Pancreas (tissue), 10 donors: ENCODE results near the gene ADAMTS15. TPM values are rescaled to one million over a fixed set of nuclear protein-coding genes. Genes with fewer than 3 reads are reported as not detected.

Source experiments
- ATAC-seq, 4 donors: fragments of 200-7000 bp; cut with Tn5 transposase; one replicate each; pipeline versions ENCODE4 v1.8.0 to v1.9.1; 2020; ENCODE audit warnings: mild to moderate bottlenecking in 4 of 4, moderate library complexity in 4 of 4
- DNase-seq, 6 donors: peaks; one replicate each; pipeline ENCODE4 v3.0.0-alpha.2; 2020
- FAIRE-seq: peaks from 2 replicates; lab custom pipeline; 2012; peaks lifted over from hg19 to GRCh38; lab: Jason Lieb, UNC
- H3K27ac ChIP-seq, 4 donors: fragments of 200-600 bp; sonication (generic); 1 replicate in 3 of 4; 2 replicates in 1 of 4; pipeline versions ENCODE4 v1.5.0 to v1.8.0; 2020
- H3K27me3 ChIP-seq, 4 donors: fragments of 200-600 bp; one replicate each; pipeline ENCODE4 v1.8.0; 2021
- H3K36me3 ChIP-seq, 3 donors: fragments of 200-600 bp; sonication (generic) in 1 of 3; one replicate each; pipeline versions ENCODE4 v1.5.0 to v1.8.0; 2020 to 2021
- H3K4me1 ChIP-seq, 3 donors: fragments of 200-600 bp; one replicate each; pipeline ENCODE4 v1.8.0; 2021
- H3K4me3 ChIP-seq, 4 donors: fragments of 200-600 bp; sonication (generic) in 2 of 4; one replicate each; pipeline versions ENCODE4 v1.5.0 to v1.8.0; 2020 to 2021
- H3K9me3 ChIP-seq, 4 donors: fragments of 200-600 bp; one replicate each; pipeline ENCODE4 v1.8.0; 2021
- WGBS, 2 donors: extraction: QIAGEN DNeasy Blood & Tissue Kit; methylation state at CpG; one replicate each; pipeline ENCODE4 v1.1.7; 2013; 5-methylcytosine and 5-hydroxymethylcytosine counted together
- intact Hi-C, 3 donors: fragments of 100-400 bp; cut with DNase I; formaldehyde crosslinking; loops; one replicate each; pipeline versions ENCODE4 v1.11.1 to v1.14.2; 2022
- polyA plus RNA-seq, 2 donors: library from polyadenylated mRNA; stranded (reverse); fragments of 200-250 nt; gene quantifications; one replicate each; pipeline ENCODE4 v1.2.3, GENCODE V29; 2013
- total RNA-seq, 6 donors: library from RNA; stranded (reverse); fragmentation: NEBNext Ultra II Directional in 4 of 6; extraction: Animal tissue kit (Norgen Biotek cat#: 25700) in 4 of 6; gene quantifications; one replicate each; pipeline versions ENCODE4 v1.2.1 to v1.2.4, GENCODE V29; 2021 to 2023
- TF ChIP-seq, protein P1 (sequence below), 4 donors: fragments of 200-600 bp; sonication (generic) in 3 of 4; IDR thresholded peaks; one replicate each; pipeline versions ENCODE4 v1.5.0 to v1.8.0; 2021; ENCODE audit warnings: antibody characterized with exemption in 4 of 4
- donor health status: healthy with polysubstance abuse.
- donor health status: DM: no; HTN: no; CAD: no; lungs with moderate emphysema.
- donor health status: DM: no; HTN: no; CAD: no.
- donor health status: control.
- donor health status: control.
- donor health status: Bipolar disorder and iron deficiency.
- donor health status: DM: yes; HTN: yes; CAD: no.
- donor health status: DM: no; HTN: no; CAD: no.
- donor health status: DM: no; HTN: no; CAD: no.
- donor health status: DM: yes; HTN: yes; CAD: no.

ADAMTS15 gene
- total and polyA plus RNA-seq, 8 donors = 0.14 to 1.2 (median 0.78) TPM

DNA sequence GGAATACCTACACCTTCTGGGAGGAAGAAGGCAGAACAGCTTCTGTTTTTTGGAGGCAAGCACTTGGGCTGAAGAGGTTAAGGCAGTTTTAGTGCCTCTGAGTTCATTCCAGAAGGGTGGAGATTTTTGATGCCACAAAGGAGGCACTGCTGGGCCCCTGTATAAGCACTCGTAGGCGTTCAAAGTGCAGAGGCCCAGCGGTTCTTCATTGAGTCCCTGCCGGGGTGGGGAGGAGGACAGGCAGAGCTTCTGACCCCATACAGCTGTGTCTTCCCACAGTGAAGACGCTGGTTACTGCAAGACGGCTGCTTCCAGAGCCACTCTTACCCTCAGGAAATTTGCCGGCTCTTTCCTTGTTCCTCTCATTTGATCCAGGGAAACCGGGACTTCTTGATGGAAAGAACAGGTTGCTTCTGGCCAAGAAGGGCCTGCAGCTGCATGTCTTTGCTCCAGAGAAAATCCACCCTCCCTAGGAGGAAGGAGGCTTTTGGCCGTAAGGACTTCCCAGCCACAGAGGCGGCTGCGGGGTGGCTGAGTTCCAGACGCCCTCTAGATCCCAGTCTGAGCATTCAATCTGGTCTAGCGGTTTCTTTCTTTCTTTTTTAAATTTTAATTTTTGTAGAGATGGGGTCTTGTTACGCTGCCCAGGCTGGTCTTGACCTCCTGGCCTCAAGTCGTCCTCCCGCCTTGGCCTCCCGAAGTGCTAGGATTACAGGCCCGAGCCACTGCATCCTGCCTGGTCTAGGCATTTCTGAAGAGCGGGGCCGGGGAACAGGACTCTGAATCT, 9.4 kb downstream of the ADAMTS15 start:
- no peaks in the 10 kb centered on the region for H3K36me3 ChIP-seq
- 88 to 89% methylated on average over 20 of the region's 20 CpGs for WGBS, 2 donors
- no peaks in the 10 kb centered on the region for H3K9me3 ChIP-seq
- H3K4me1 ChIP-seq = no peaks in the 10 kb centered on the region
- intact Hi-C loops = no loop called here
- ATAC-seq (peak in 1 of 4 donors; percentile 45), FAIRE-seq (no peak), DNase-seq (no peak)
- H3K4me3 ChIP-seq = no peak overlapping the region
- no peaks in the 10 kb centered on the region for H3K27me3 ChIP-seq
- no peak overlapping the region for H3K27ac ChIP-seq
- TF ChIP-seq, protein P1, sequence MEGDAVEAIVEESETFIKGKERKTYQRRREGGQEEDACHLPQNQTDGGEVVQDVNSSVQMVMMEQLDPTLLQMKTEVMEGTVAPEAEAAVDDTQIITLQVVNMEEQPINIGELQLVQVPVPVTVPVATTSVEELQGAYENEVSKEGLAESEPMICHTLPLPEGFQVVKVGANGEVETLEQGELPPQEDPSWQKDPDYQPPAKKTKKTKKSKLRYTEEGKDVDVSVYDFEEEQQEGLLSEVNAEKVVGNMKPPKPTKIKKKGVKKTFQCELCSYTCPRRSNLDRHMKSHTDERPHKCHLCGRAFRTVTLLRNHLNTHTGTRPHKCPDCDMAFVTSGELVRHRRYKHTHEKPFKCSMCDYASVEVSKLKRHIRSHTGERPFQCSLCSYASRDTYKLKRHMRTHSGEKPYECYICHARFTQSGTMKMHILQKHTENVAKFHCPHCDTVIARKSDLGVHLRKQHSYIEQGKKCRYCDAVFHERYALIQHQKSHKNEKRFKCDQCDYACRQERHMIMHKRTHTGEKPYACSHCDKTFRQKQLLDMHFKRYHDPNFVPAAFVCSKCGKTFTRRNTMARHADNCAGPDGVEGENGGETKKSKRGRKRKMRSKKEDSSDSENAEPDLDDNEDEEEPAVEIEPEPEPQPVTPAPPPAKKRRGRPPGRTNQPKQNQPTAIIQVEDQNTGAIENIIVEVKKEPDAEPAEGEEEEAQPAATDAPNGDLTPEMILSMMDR (IDR thresholded peaks at IDR 0.05) = no peak

DNA sequence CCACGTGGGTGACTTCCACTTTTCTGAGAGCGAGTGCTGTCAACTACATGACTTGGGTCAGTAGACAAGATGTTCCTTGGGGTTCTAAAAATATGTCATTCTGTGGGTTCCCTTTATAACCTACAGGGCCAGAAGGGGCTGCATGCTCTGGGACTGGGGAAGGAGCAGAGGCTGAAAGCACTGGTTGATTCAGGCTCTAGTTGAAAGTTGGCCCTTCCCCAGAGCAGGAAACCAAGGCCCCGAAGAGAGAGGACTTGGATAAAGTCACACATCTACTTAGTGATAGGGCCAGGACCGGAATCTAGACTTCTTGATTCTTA, 9.9 kb downstream of the ADAMTS15 start:
- ATAC-seq = no peak
- H3K4me1 ChIP-seq = no peaks in the 10 kb centered on the region
- TF ChIP-seq, protein P1 (IDR thresholded peaks at IDR 0.05) = no peak
- no peak overlapping the region for H3K4me3 ChIP-seq
- WGBS, 2 donors = 83 to 87% methylated on average over 4 of the region's 4 CpGs
- no peaks in the 10 kb centered on the region for H3K27me3 ChIP-seq
- no peak for DNase-seq
- no peak for FAIRE-seq
- intact Hi-C loops = no loop called here
- H3K36me3 ChIP-seq = no peaks in the 10 kb centered on the region
- no peaks in the 10 kb centered on the region for H3K9me3 ChIP-seq
- no peak overlapping the region for H3K27ac ChIP-seq

DNA sequence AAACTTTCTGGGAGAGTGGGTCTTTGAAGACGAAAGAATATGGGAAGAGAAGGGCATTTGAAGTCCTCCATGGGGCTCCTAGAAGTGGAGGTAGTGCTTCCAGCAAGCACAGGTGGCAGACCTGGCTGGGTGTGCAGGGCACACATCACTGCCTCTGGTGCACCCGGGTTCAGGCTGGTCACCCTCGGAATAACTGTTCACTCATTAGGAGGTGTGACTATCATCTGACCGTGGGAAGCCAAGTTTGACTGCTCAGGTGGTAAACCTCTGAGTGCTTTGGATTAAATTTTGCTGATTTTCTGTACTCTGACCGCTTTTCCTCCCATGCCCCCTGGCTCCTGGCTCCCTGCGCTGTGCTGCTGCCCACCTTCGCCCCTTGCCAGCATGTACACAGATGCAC, 11.1 kb downstream of the ADAMTS15 start:
- DNase-seq = no peak
- H3K36me3 ChIP-seq = no peaks in the 10 kb centered on the region
- H3K4me1 ChIP-seq = no peaks in the 10 kb centered on the region
- H3K27ac ChIP-seq = no peak overlapping the region
- no peak for FAIRE-seq
- H3K4me3 ChIP-seq = no peak overlapping the region
- intact Hi-C loops = no loop called here
- H3K27me3 ChIP-seq = no peaks in the 10 kb centered on the region
- 45 to 52% methylated on average over 7 of the region's 7 CpGs for WGBS, 2 donors
- no peaks in the 10 kb centered on the region for H3K9me3 ChIP-seq
- peak in 1 of 4 donors; percentile 49 for ATAC-seq
- TF ChIP-seq, protein P1 (IDR thresholded peaks at IDR 0.05) = no peak

DNA sequence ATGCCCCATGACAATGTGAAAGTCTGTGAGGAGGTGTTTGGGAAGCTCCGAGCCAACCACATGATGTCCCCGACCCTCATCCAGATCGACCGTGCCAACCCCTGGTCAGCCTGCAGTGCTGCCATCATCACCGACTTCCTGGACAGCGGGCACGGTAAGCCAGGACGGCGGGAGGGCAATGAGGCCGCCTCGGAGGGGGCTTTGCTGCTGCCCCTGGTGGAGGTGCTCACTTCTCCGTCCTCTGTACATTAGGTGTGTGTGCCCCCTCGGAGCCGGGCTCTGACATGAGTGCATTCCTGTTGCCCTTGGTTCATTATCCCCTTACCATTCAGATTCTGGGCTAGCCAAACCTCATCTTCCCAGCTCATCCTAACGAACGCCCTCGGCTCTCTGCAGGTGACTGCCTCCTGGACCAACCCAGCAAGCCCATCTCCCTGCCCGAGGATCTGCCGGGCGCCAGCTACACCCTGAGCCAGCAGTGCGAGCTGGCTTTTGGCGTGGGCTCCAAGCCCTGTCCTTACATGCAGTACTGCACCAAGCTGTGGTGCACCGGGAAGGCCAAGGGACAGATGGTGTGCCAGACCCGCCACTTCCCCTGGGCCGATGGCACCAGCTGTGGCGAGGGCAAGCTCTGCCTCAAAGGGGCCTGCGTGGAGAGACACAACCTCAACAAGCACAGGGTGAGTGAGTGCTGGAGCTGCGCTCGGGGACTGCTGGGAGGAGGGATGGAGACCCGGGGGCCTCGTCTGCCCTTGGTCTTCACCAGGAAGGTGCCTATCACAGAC, 13.8 kb downstream of the ADAMTS15 start:
- TF ChIP-seq, protein P1 (IDR thresholded peaks at IDR 0.05) = no peak
- WGBS, 2 donors = 87 to 94% methylated on average over 31 of the region's 31 CpGs
- DNase-seq (no peak), ATAC-seq (no peak), FAIRE-seq (no peak)
- Histone ChIP-seq H3K36me3 (no peaks in the 10 kb centered on the region), H3K4me3 (no peak overlapping the region), H3K9me3 (no peaks in the 10 kb centered on the region), H3K27ac (no peak overlapping the region), H3K27me3 (no peaks in the 10 kb centered on the region), H3K4me1 (no peaks in the 10 kb centered on the region)
- intact Hi-C loops = no loop called here

GRCh38 chr11:130462931-130463330, 14.5 kb downstream of the ADAMTS15 start:
- H3K27me3 ChIP-seq = no peaks in the 10 kb centered on the region

More at GRCh38 chr11:130462931-130463330, 14.5 kb downstream of the ADAMTS15 start:
- ATAC-seq = no peak
- Histone ChIP-seq H3K4me1 (no peaks in the 10 kb centered on the region), H3K36me3 (no peaks in the 10 kb centered on the region), H3K27ac (no peak overlapping the region), H3K4me3 (no peak overlapping the region), H3K9me3 (no peaks in the 10 kb centered on the region)
- intact Hi-C loops = no loop called here
- DNase-seq = no peak
- FAIRE-seq = no peak
- 82 to 84% methylated on average over 8 of the region's 8 CpGs for WGBS, 2 donors
- TF ChIP-seq, protein P1 (IDR thresholded peaks at IDR 0.05) = no peak
